22Rv1 (cell line): ENCODE data around the gene DUSP22.

ENCODE experiments used
- CTCF ChIP-seq: fragments of 450-650 bp; IDR thresholded peaks from 2 replicates; pipeline ENCODE4 v1.5.1; 2017; ENCODE audit warnings: mild to moderate bottlenecking
- ZFX ChIP-seq: fragments of 450-650 bp; IDR thresholded peaks from 2 replicates; pipeline ENCODE4 v1.6.1; 2017; ENCODE audit warnings: antibody characterized with exemption, borderline replicate concordance

GRCh38 chr6:358847-359246 is 66.6 kb downstream of the DUSP22 start:
- TF ChIP-seq CTCF (no peak), ZFX (no peak)
